ENCODE data around the gene B9D1. TPM values are rescaled to one million over a fixed set of nuclear protein-coding genes. Genes with fewer than 3 reads are reported as not detected.

Gene B9D1
- total and polyA plus RNA-seq, 2 experiments from 2014 or later, result 35.2 to 63.5 TPM

GRCh38 chr17:19386051-19386929 lies 23.8 kb upstream of the B9D1 start:
- H3K4me3 Mint-ChIP-seq, result peak overlapping the region; percentile 44
- H3K27me3 ChIP-seq (ENCODE audit: insufficient read depth), result no peaks in the 10 kb centered on the region
- no peaks in the 10 kb centered on the region for H4K20me1 ChIP-seq (replicated peaks; ENCODE audit: insufficient read depth)
- H3K9me3 Mint-ChIP-seq, result no peaks in the 10 kb centered on the region; the same call in 2 of the 3 replicates
- peak overlapping the region; percentile 78; the same call in 1 of the 2 replicates for H3K4me2 ChIP-seq
- peak overlapping the region; percentile 59; the same call in 1 of the 2 replicates for H3K27ac Mint-ChIP-seq
- H3F3A ChIP-seq (replicated peaks; ENCODE audit: low read depth), result peaks cover 12% of the 10 kb centered on the region
- H3K79me2 ChIP-seq (replicated peaks; ENCODE audit: insufficient read depth), result peaks cover under 1% of the 10 kb centered on the region; the same call in 1 of the 2 replicates
- H2AFZ ChIP-seq, result no peak overlapping the region
- no peak for TF ChIP-seq ZNF331 (CRISPR knock-in tag; IDR thresholded peaks at IDR 0.05; ENCODE audit: low read depth)
- no peak for TF ChIP-seq NANOG (IDR thresholded peaks at IDR 0.05; ENCODE audit: borderline replicate concordance)
- no peak for TF ChIP-seq EZH2phosphoT487 (IDR thresholded peaks at IDR 0.05; ENCODE audit: unreplicated experiment)
- TF ChIP-seq CREB1 (CRISPR knock-in tag; IDR thresholded peaks at IDR 0.05; ENCODE audit: low read depth), result no peak
- TF ChIP-seq JUNB (IDR thresholded peaks at IDR 0.05; ENCODE audit: unreplicated experiment), result no peak
- no peak for TF ChIP-seq STAT1 (IDR thresholded peaks at IDR 0.05; ENCODE audit: unreplicated experiment)
- TF ChIP-seq ZNF114 (CRISPR knock-in tag; IDR thresholded peaks at IDR 0.05), result no peak
- TF ChIP-seq EZH2 (IDR thresholded peaks at IDR 0.05; ENCODE audit: low read depth, unreplicated experiment), result no peak
- TF ChIP-seq REST (IDR thresholded peaks at IDR 0.05; ENCODE audit: unreplicated experiment), result no peak
- TF ChIP-seq POLR2AphosphoS5 (IDR thresholded peaks at IDR 0.05; ENCODE audit: low read depth), result no peak
- no peak for TF ChIP-seq ZNF462 (CRISPR knock-in tag; IDR thresholded peaks at IDR 0.05)
- no peak for TF ChIP-seq ETS1 (IDR thresholded peaks at IDR 0.05)
- no peak for TF ChIP-seq CTCF (conservative IDR thresholded peaks at IDR 0.05; ENCODE audit: low read depth in 2 of 2)
- peak; percentile 13 for ATAC-seq
- no peaks in the 10 kb centered on the region for H3K9me2 ChIP-seq (ENCODE audit: insufficient read depth)
- peaks cover 45% of the 10 kb centered on the region for H3K4me1 Mint-ChIP-seq
- peak; percentile 28 for DNase-seq (ENCODE audit: low spot score)
- no peak overlapping the region for H3K27ac ChIP-seq (ENCODE audit: low read depth)
- no peaks in the 10 kb centered on the region; the same call in 1 of the 2 replicates for H3K36me3 ChIP-seq (ENCODE audit: insufficient read depth)
- H3K27me3 Mint-ChIP-seq (ENCODE audit: insufficient read depth, low read depth, poor library complexity), result peaks cover 6% of the 10 kb centered on the region
- peaks cover 20% of the 10 kb centered on the region for H3K4me1 ChIP-seq (ENCODE audit: insufficient read depth)
- H3K36me3 Mint-ChIP-seq (ENCODE audit: low read depth), result peaks cover 44% of the 10 kb centered on the region
- H3K4me3 ChIP-seq, result peak overlapping the region; percentile 47
